DOHH2 (cell line): ENCODE measurements around the gene BTBD7.
A peak's percentile ranks its signal among the peaks of the same experiment; 100 is the strongest.

Source experiments
- H3F3A ChIP-seq: fragments of 200-600 bp; sonication (generic), shearing (Covaris generic); 2 replicates; pipeline ENCODE4 v1.6.0; 2016; ENCODE audit warnings: antibody characterized with exemption, mild to moderate bottlenecking; ENCODE audit not compliant: control insufficient read depth, insufficient read depth
- H3K27ac ChIP-seq: fragments of 200-600 bp; sonication (generic); 2 replicates; pipeline ENCODE4 v1.5.1; 2014; ENCODE audit warnings: low read depth, mild to moderate bottlenecking, low read length, moderate library complexity
- H3K27me3 ChIP-seq: fragments of 200-600 bp; sonication (generic); 2 replicates; pipeline ENCODE4 v1.6.1; 2014; ENCODE audit warnings: mild to moderate bottlenecking, low read length, mixed read lengths; ENCODE audit not compliant: control insufficient read depth
- H3K36me3 ChIP-seq: fragments of 200-600 bp; sonication (generic); 2 replicates; pipeline ENCODE4 v1.6.1; 2014; ENCODE audit warnings: mild to moderate bottlenecking, low read length, moderate library complexity, mixed read lengths; ENCODE audit not compliant: control insufficient read depth
- H3K4me1 ChIP-seq: fragments of 200-600 bp; sonication (generic); 2 replicates; pipeline ENCODE4 v1.6.1; 2014; ENCODE audit warnings: mild to moderate bottlenecking, low read length, mixed read lengths; ENCODE audit not compliant: control insufficient read depth
- H3K4me2 ChIP-seq: fragments of 200-600 bp; sonication (generic); 2 replicates; pipeline ENCODE4 v1.6.0; 2014; ENCODE audit warnings: mild to moderate bottlenecking, low read length, moderate library complexity
- H3K4me3 ChIP-seq: fragments of 200-600 bp; sonication (generic); 2 replicates; pipeline ENCODE4 v1.5.1; 2014; ENCODE audit warnings: mild to moderate bottlenecking, low read length, mixed read lengths
- H3K79me2 ChIP-seq: fragments of 200-600 bp; sonication (generic); 2 replicates; pipeline ENCODE4 v1.6.1; 2014; ENCODE audit warnings: mild to moderate bottlenecking, low read length, mixed read lengths; ENCODE audit not compliant: control insufficient read depth
- H3K9me2 ChIP-seq: fragments of 200-600 bp; sonication (generic); replicated peaks from 2 replicates; pipeline ENCODE4 v1.6.1; 2014; ENCODE audit warnings: mild to moderate bottlenecking, low read length, mixed read lengths; ENCODE audit not compliant: control insufficient read depth
- H3K9me3 ChIP-seq: fragments of 200-600 bp; sonication (generic); 2 replicates; pipeline ENCODE4 v1.6.1; 2014; ENCODE audit warnings: antibody characterized with exemption, low read length, mixed read lengths; ENCODE audit not compliant: control insufficient read depth, insufficient read depth
- H4K20me1 ChIP-seq: fragments of 200-600 bp; sonication (generic); 2 replicates; pipeline ENCODE4 v1.6.0; 2014; ENCODE audit warnings: low read depth, mild to moderate bottlenecking, antibody characterized with exemption, low read length, moderate library complexity; ENCODE audit not compliant: control insufficient read depth, insufficient read depth
- EZH2phosphoT487 ChIP-seq: fragments of 200-600 bp; sonication (generic); IDR thresholded peaks from 2 replicates; pipeline ENCODE4 v1.6.1; 2017; ENCODE audit warnings: borderline replicate concordance, mild to moderate bottlenecking, antibody characterized with exemption, low read length, moderate library complexity, mixed read lengths
- TF ChIP-seq, protein P1 (sequence below): fragments of 200-600 bp; sonication (generic); IDR thresholded peaks from one replicate; pipeline ENCODE4 v1.5.1; 2014; ENCODE audit warnings: antibody characterized with exemption, mild to moderate bottlenecking, low read depth, low read length; ENCODE audit not compliant: poor library complexity, severe bottlenecking

BTBD7 gene

DNA sequence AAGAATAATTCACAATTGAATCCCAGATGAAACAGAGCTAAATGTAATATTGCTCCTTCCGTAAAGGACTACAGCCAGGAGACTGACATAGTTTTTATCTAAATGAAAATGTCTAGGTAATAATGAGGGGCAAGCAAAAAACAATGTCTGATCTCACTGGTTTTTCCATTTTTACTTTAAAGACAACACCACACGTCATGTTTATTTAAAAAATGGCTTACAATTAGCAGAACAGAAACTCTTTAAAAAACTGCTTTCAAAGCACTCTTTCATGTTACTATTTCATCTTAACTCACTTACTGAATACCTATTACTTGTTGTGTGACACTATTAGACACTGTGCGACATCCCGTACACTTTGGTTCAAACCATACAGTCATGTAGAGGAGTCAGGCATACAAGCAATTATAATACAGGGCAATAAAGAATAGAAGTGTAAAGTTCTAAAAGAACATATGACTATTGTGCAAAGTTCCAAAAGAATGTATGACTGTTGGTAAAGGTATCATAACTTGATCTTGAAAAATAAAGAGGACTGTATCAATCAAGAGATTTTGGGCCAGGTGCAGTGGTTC lies 9.1 kb downstream of the BTBD7 start:
- Histone ChIP-seq H3K4me1 (peaks cover 24% of the 10 kb centered on the region), H3K4me2 (no peak overlapping the region), H3K9me2 (no peaks in the 10 kb centered on the region), H3K27ac (no peak overlapping the region), H3K9me3 (no peaks in the 10 kb centered on the region), H3K36me3 (peaks cover 32% of the 10 kb centered on the region), H3K79me2 (peaks cover 97% of the 10 kb centered on the region), H3F3A (peaks cover 6% of the 10 kb centered on the region), H3K27me3 (no peaks in the 10 kb centered on the region), H3K4me3 (no peak overlapping the region), H4K20me1 (peaks cover 11% of the 10 kb centered on the region; the same call in 1 of the 2 replicates)
- no peak for TF ChIP-seq EZH2phosphoT487
- TF ChIP-seq, protein P1, sequence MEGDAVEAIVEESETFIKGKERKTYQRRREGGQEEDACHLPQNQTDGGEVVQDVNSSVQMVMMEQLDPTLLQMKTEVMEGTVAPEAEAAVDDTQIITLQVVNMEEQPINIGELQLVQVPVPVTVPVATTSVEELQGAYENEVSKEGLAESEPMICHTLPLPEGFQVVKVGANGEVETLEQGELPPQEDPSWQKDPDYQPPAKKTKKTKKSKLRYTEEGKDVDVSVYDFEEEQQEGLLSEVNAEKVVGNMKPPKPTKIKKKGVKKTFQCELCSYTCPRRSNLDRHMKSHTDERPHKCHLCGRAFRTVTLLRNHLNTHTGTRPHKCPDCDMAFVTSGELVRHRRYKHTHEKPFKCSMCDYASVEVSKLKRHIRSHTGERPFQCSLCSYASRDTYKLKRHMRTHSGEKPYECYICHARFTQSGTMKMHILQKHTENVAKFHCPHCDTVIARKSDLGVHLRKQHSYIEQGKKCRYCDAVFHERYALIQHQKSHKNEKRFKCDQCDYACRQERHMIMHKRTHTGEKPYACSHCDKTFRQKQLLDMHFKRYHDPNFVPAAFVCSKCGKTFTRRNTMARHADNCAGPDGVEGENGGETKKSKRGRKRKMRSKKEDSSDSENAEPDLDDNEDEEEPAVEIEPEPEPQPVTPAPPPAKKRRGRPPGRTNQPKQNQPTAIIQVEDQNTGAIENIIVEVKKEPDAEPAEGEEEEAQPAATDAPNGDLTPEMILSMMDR: no peak

DNA sequence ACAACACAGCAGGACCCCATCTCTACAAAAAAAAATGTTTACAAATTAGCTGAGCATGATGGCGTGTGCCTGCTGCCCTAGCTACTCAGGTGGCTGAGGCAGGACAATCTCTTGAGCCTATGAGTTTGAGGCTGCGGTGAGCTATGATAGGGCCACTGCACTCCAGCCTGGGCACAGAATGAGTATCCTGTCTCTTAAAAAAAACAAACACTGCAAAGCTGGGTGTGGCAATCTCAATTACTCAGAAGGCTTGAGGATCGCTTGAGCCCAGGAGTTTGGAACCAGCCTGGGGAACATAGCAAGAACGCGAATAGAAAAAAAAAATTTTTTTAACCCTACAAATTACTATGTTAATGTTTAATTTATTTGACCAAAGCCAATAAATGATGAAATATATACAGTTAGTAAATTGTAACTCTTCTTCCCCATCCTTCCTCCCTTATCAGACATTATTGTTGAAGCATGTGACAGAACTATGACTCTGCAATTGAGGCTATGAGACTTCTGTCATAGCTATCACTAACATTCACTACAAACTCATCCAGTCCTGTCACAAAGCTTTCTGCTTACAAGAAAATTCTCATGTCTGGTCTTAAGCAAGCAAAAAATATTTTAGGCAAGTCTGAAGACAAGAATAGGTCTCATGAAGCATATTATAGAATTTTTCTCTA lies 9.8 kb downstream of the BTBD7 start:
- no peak for TF ChIP-seq EZH2phosphoT487
- TF ChIP-seq, protein P1: no peak
- Histone ChIP-seq H3K27me3 (no peaks in the 10 kb centered on the region), H3K4me3 (no peak overlapping the region), H3K27ac (no peak overlapping the region), H3K9me2 (no peaks in the 10 kb centered on the region), H3K9me3 (no peaks in the 10 kb centered on the region), H3K4me2 (no peak overlapping the region), H3K79me2 (peaks cover 96% of the 10 kb centered on the region), H4K20me1 (peaks cover 9% of the 10 kb centered on the region; the same call in 1 of the 2 replicates), H3K36me3 (peaks cover 32% of the 10 kb centered on the region), H3F3A (peaks cover 6% of the 10 kb centered on the region), H3K4me1 (peaks cover 24% of the 10 kb centered on the region)

DNA sequence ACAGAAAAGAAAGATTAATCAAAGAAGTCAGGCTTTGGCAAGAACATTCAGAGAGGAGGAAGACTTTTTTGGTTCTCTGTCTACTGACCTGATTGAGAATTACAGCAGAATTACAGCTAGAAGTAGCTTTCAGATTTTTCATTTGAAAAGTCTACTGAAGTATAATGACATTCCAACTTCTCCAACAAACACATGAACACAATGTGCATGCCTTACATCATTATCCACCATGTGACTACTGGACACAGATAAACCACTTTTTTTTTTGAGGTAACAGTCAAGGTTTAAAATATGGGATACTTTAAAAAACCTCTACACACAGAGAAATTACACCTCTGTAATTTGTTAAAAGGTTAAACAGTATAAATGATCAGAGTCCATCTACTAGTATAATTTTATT lies 12.3 kb downstream of the BTBD7 start:
- Histone ChIP-seq H4K20me1 (peaks cover 9% of the 10 kb centered on the region; the same call in 1 of the 2 replicates), H3K9me3 (no peaks in the 10 kb centered on the region), H3F3A (peaks cover 6% of the 10 kb centered on the region), H3K79me2 (peaks cover 89% of the 10 kb centered on the region), H3K4me2 (peak overlapping the region; percentile 24), H3K4me1 (peaks cover 24% of the 10 kb centered on the region), H3K27ac (0 out of 2 replicates have a peak overlapping the region, but pooled peaks have one; percentile 3), H3K4me3 (no peak overlapping the region), H3K9me2 (no peaks in the 10 kb centered on the region), H3K36me3 (peaks cover 37% of the 10 kb centered on the region), H3K27me3 (no peaks in the 10 kb centered on the region)
- TF ChIP-seq, protein P1: no peak
- TF ChIP-seq EZH2phosphoT487: no peak
